ENCODE results near the gene MTR.
"Not testable (repeated sequence)": the region's sequence is repeated elsewhere in the genome, so short reads cannot be mapped to it uniquely, and the experiment has no call there.

Gene MTR

DNA sequence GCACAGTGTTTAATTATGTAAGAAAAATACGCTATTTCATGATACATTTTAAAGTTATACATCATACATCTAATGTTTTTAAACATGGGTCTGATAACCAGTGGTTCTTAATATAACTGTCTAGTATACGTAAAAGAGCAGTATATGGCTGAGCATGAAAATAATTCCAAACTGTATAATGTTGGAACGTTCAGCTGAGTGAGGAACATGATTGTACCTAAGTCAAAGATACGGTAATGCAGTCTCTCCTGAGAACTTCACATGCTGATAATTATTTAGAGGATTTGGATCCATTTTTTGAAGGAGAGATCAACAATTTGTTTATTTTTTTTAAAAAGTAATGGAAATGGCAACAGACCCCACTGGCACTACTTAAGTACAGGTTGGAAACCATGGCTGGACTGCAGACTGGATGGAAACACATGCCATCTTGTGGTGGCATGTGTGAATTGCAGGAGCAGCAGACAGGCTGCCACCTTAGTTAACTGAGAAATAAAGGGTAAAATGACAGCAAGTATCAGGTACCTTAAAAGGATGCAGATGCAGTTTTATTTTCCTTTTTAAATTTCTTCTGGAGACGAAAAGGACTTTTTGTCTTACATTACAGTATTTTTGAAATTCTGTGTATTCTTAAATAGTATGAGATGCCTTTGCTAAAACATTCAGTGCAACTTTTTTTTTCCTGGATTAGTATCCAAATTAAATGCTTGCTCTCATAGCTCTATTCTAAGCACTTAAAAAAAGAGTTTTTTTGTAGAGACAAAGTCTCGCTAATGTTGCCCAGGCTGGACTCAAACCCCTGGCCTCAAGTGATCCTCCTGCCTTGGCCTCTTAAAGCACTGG lies 73.8 kb downstream of the MTR start:
- DNase-seq = no peak

DNA sequence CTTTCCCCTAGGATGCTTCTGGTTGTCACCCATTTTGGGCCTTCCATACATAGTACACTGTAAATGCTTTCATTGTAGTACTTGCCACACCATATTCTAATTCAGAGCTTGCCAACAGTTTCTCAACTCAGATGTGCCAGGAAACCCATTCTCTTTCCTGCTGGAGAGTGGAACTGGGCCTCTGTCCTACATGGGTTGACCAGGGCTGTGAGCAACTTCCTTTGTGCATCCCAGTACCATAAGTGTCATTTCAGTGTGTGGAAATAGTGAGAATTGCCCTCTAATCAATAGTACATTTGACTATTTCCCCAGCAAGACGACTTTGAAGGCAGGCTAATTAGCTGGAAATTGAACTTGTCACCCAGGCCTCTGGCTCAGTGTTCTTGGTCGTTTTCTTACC lies 74.8 kb downstream of the MTR start:
- no peak for DNase-seq

GRCh38 chr1:236870721-236871120 lies 75.6 kb downstream of the MTR start:
- no peak for DNase-seq

DNA sequence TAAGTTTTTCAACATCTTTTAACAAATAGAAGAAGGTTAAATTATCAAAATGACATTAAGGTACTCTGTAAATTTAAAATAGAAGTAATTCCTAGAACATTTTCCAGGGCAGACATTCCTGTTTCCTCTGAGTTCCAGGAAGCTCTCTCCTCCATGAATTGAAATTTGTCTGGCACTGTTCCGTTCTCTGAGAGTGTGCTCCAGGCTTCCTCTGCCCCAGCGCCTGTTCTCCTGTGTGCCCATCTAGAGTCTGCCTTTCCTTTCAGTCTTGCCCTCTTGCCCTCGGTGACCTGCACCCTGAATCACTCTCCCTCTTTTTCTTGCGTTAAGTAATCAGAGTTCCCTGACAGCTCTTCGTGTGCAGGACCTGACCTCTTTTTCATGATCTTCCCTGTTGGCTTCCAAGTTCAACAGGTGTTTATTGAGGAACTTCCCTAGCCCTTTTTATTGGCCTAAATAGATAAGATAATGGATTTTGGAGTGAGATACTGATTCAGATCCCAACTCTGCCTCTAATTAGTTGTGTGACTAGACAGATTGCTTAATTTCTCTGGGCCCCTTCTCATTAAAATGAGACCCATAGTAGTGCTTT lies 77.1 kb downstream of the MTR start:
- no peak for DNase-seq

DNA sequence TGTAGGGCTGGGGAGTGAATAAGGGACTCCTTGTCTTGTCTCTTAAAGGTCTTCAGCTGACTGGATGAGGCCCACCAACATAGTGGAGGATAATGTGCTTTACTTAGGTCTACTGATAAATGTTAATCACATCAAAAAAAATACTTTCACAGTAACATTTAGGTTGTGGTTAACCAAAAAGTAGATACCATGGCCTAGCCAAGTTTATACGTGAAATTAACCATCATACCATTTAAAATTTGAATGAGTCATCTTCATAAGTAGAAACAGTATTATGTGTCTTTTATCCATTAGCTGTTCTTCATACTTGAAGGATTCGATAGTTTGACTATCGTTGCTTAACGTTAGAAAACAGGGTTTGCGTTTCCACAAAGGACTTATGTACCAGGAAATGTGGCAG lies 80.9 kb downstream of the MTR start:
- no peak for DNase-seq

GRCh38 chr1:236877661-236878060 lies 82.6 kb downstream of the MTR start:
- DNase-seq = no peak

DNA sequence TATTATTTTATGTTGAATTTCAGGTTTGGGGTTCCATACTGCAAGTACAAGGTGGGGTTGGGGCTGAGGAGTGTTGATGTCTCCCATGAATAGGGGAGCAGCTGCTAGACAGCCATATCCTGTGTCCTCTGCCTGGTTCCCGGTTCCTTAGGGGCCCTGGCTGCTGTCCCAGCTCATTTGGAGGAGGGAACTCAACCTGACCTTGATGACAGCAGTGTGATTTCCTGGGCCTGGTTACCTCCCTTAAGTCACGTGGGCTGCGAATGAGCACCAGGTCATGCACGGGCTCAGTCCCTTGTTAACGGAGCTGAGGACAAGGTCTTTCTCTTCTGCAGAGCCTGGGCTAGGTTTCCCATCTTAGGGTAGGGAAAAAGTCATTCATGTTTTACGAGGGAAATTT lies 85.1 kb downstream of the MTR start:
- no peak for DNase-seq

- DNase-seq = no peak
These were observed 87.6 kb downstream of the MTR start for GRCh38 chr1:236882678-236883077.

GRCh38 chr1:236886199-236886598 lies 91.1 kb downstream of the MTR start:
- DNase-seq = no peak

DNA sequence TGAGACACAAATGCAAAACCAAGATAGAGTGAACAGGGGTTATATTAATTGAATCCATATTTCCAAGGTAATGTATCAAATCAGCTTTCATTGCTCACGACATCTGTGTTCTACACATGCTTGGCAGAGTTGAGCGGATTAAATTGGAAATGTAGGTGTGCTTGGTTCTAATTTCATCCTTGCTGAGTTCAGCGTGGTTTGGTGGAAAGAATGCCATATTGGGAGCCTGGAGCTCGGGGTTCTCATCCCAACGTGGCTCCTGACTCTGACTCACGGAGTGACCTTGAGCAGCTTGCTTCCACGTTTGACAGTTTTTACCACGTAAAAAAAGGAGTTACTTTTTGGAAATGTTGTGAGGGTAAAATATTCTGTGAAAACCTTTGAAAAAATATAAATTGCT lies 92.0 kb downstream of the MTR start:
- DNase-seq = no peak

GRCh38 chr1:236888126-236888525 lies 93.0 kb downstream of the MTR start:
- DNase-seq = no peak

DNA sequence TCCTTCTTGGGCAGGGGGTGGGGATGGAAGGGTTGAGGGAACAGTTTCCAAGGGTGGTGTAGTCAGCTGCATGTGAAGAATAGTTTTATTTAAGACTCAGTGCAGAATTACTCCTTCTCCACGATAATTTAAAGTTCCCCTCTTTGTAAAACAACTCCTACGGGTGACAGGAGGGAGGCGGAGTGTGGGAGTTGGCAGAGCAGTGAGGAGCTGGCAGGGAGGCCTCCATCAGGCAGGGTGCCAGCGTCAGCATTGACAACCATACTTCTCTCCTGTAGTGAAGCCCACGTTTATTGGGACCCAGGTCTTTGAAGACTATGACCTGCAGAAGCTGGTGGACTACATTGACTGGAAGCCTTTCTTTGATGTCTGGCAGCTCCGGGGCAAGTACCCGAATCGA lies 93.8 kb downstream of the MTR start:
- DNase-seq = no peak

DNA sequence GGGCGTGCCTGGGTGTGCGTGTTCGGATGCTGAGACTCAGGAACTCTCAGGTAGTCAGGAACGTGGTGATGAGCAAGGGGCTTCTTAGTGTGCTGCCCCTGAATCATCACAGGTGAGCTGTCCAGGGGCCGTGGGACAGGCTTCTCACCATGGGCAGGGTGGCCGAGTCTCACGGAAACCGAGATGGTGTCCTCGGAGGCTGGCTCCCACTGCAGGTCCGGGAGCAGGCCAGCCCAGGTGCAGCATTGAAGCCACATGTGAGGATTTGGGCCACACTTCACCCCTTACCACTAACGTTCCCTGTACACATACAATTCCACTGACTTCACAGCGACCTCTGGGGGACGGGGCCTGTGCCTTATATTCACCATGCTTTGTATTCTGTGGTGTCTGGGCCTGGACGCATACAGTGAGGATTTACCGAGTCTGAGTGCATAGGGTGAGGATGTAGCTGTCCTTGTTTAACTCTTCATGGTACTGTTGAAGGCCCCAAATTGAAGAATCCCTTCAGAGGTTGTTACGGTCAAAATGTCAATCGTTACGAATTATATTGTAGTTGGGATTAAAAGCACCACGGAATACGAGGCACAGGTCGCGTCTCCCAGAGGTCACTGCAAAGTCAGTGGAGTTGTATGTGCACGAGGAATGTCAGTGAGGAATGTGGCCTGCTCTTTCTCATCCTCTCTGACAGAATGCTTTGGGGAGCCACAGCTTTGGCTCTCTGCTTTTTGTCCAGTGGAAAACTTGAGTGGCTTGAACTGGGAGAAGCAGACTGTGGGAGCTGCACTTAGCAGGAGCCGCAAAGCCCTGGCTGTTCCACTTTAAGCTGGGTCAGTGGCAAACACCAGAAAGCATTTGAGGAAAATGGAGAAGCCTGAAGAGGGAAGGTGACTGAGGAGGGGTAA lies 95.3 kb downstream of the MTR start:
- DNase-seq = no peak

DNA sequence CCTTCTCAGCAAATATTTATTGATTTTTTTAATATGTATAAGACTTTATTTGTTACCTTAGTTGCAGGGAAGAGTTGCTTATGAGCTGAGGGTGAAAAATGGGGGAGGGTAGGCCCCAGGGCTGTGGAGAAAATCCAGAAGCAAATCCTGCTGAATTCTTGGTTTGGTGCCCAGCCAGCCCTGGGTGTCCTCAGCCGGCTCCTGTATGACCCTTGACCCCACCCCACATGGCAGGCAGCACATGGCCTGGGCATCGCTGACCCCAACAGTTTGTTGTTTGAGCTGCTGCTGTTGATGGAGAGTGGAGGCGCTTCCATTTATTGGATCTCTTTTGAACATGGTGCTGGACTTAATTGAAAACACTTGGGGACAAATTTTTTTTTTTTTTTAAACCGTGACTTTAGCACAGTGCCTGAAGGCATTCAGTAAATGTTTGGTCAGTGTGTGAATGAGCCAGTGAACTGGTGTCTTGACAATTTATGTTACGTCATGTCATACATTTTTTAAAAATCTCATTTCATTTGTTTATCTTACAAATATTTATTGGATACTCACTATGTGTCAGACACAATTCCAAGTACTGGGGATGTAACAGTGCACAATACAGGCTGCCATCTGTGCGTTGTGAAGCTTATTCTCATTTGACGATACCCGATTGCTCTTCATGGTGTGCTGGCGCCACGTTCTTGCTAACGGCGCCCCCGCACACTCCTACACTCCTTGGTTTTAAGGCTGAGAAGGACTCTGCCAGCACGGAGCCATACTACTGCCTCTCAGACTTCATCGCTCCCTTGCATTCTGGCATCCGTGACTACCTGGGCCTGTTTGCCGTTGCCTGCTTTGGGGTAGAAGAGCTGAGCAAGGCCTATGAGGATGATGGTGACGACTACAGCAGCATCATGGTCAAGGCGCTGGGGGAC lies 98.8 kb downstream of the MTR start:
- DNase-seq = no peak

DNA sequence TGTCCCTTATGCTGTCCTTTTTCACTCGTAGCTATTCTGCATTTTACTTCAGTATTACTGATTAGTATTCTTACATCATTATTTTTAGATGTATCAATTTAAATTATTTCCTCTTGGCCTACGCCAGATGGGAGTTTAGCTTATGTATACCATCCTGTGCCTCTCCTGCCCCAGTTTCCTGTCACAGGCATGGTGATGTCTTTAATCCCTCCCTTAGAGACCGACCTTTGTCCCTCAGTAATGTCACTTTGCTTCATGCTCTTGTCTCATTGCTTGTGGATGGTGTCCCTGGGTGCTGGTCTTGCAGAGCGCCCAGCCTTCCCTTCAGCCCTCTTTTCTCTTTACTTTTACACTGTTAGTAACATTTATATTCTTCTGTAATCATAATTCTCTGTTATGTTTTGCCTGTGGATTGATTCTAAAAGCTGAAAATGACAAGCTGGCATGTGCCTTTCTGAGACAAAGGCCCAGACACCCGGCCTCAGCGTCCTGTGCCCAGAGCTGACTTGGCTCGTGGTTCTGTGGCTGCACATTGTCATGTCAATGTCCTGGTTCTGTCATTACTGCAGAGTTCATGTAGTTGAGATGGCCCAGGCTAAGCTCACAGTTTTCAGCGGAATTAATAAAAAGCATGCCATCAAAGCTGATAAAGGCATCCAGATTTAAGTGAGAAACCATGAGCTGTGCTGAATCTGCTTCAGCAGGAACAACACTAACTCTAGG lies 100.7 kb downstream of the MTR start:
- no peak for DNase-seq

DNA sequence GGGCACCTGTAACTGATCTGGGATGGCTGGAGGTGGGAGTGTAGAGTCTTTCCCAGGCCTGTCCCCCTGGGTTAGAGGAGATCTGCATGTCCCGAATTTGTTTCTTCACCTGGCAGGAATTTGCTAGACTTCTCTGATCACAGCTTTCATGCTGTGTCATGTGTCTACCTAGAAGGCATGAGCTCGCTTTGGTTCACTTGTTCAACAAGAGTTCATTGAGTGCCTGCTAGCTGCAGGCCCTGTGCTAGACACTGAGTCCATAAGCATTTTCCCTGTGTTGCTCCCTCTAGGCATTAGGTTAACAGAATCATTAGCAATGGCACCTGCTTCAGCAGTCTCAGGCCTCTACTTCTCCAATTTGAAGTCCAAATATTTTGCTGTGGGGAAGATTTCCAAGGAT lies 101.6 kb downstream of the MTR start:
- no peak for DNase-seq

DNA sequence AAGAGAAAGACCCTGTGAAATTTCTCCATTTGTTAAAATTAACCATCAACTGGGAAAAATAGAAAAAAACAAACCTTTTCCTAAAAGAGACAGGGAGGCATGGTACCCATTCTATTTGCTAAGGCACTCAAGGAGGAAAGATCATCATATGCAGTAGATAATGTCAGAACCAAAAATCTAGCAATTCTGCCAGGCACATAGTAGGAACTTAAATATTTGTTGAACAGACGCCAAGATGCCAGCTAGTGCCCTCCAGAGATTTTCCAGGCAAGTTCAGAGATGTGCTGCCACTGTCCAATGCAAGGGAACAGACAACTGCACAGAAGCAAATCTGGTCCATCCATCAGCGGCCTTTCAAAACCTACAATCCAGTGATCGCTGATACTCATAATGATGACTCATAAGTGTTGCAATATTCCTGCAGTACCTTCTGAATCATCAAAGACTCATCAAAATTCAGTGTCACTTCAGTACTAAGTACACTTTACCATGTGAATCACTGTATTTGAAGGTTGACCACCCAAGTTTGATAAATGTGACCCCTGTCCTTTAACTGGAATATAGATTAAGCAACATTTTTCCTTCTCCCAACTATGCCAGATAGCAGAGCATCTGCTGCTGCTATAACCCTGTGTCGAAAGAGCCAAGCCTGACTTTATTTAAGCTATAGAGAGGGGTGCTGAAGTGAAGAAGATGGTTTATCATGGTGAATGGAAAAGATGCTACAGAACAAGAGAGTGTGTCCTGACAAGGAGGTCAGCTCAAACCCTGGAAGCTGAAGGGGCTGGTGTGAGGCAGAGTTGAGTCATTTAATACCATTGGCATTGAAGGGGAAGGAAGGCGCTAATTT lies 110.0 kb downstream of the MTR start:
- no peak for DNase-seq

DNA sequence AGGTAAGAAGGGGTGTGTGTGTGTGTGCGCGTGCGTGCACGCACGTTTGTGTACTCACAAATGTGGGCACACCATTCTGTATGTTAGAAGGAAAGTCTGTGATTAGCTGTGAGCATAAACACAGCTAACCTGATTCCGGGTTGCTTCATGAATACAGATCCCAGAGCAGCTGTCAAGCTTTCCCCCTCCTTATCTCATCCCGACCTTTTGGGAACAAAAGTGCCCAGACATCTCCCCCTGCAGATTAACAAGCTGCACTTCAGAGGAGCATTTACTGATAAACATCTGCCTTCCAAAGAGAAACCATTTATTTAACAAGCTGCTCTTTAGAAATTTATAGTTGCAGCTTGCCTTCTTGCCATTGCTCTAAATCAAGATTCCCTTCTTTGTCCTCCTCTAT lies 112.1 kb downstream of the MTR start:
- no peak for DNase-seq

DNA sequence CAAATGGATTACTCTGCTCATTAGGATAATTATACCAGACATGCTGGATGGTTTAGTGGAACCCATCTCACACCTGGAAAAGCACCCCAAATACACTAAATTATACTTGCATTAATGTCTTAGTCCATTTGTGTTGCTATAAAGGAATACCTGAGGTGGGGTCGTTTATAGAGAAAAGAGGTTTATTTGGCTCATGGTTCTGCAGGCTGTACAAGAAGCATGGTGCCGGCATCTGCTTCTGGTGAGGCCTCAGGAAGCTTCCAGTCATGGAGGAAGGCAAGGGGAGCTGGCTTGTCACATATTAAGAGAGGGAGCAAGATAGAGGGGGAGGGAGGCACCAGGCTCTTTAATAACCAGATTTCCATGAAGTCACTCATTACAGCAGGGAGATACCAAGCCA lies 113.6 kb downstream of the MTR start:
- no peak for DNase-seq

DNA sequence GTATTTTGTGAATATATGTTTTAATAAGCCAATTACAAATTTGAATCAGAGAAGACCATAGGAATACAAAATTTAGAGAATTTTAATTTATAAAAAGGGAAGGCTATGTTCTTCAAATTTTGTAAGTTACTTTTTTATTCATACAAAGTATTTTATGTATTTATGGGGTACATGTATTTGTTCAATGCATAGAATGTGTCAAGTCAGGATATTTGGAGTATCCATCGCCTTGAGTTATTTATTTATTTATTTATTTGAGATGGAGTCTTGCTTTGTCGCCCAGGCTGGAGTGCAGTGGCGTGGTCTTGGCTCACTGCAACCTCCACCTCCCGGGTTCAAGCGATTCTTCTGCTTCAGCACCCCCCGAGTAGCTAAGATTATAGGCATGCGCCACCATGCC lies 116.0 kb downstream of the MTR start:
- DNase-seq = not testable (repeated sequence)
